ENCODE measurements around the gene RELA. TPM values are rescaled to one million over a fixed set of nuclear protein-coding genes. Genes with fewer than 3 reads are reported as not detected.
"Not testable (repeated sequence)": the region's sequence is repeated elsewhere in the genome, so short reads cannot be mapped to it uniquely, and the experiment has no call there.

Gene RELA
- 10 to 100 TPM; 87.3 to 89.7 TPM for total RNA-seq
- polyA plus RNA-seq = 76.0 TPM

DNA sequence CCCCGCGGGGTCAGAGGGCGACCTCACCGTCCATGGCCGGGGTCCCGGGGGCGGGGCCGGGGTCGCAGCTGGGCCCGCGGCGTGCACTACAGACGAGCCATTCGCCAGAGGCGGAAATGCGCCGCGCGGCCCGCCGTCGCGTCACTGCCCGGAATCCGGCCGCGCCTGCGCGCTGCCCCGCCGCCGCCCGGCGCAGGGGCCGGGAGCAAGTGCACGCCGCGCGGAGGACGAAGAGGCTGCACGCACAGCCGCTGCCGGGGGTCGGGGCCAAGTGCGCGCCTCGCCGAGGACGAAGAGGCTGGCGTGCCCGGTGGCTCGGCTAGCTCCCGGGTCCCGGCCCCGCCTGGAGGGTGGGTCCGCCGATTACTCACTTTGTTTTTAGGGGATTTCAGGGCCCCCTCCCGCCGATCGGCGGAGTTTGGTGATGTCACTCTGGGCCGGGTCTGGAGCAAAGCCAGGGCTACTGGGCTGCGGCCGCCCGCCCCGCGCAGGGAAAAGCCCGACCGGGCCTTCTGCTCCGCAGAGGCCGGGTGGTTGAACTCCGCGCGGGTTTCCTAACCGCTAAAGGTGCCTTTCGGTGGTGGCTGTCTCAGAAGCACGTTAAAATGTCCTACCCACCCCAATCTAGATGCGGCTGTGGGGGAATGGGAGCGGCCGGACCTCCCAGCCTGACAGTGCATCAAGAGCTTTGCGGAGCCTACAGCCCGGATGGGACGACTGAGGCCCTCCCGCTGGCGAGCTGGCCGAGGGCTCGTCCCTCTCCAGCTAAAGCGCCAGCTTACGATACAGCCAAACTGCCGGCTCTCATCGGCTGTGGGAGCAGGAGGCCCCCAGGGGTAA lies at the start of gene RELA:
RELA (minus strand) TSS at position 118 of the 840 bp plus-strand sequence; CDS start at position 34, 84 bp downstream.
- Mint-ChIP-seq H3K9me3 (no peaks in the 10 kb centered on the region), H3K4me3 (peak within 1 kb of the TSS; percentile 88 to 97 (median 90)), H3K36me3 (peaks cover 11 to 45% (median 14%) of the 10 kb centered on the region in 3 donors), H3K27me3 (no peaks in the 10 kb centered on the region), H3K4me1 (peaks cover 30 to 50% (median 30%) of the 10 kb centered on the region in 3 donors), H3K27ac (peak within 1 kb of the TSS; percentile 92 to 99 (median 98))
- ChIA-PET POLR2A (interaction anchor here (0.6 to 4.1 kb wide), 16 partner anchors 10 to 884 kb away, joined by 3 to 46 read pairs (median 4); partner anchors contain the start of genes AP5B1, FIBP, KAT5 and MALAT1), CTCF (interaction anchor here (0.8 to 2.6 kb wide), 9 partner anchors 10 to 227 kb away, joined by 3 to 9 read pairs (median 3); partner anchors contain the start of genes CCDC85B, MAP3K11 and PCNX3)
- peak within 1 kb of the TSS; percentile 97 for H3K27ac ChIP-seq (ENCODE audit: low read depth, low read length)
- H3K9me3 ChIP-seq (ENCODE audit: low read length) = no peaks in the 10 kb centered on the region
- peak; percentile 83 to 96 (median 88) for DNase-seq
- H3K4me1 ChIP-seq (ENCODE audit: insufficient read depth, low read length) = peaks cover 22% of the 10 kb centered on the region
- no peaks in the 10 kb centered on the region for H3K27me3 ChIP-seq (ENCODE audit: insufficient read depth, low read length, poor library complexity, severe bottlenecking)
- H3K36me3 ChIP-seq (ENCODE audit: insufficient read depth, low read length) = peaks cover 35% of the 10 kb centered on the region
- H3K4me3 ChIP-seq (ENCODE audit: low read length) = peak within 1 kb of the TSS; percentile 97

DNA sequence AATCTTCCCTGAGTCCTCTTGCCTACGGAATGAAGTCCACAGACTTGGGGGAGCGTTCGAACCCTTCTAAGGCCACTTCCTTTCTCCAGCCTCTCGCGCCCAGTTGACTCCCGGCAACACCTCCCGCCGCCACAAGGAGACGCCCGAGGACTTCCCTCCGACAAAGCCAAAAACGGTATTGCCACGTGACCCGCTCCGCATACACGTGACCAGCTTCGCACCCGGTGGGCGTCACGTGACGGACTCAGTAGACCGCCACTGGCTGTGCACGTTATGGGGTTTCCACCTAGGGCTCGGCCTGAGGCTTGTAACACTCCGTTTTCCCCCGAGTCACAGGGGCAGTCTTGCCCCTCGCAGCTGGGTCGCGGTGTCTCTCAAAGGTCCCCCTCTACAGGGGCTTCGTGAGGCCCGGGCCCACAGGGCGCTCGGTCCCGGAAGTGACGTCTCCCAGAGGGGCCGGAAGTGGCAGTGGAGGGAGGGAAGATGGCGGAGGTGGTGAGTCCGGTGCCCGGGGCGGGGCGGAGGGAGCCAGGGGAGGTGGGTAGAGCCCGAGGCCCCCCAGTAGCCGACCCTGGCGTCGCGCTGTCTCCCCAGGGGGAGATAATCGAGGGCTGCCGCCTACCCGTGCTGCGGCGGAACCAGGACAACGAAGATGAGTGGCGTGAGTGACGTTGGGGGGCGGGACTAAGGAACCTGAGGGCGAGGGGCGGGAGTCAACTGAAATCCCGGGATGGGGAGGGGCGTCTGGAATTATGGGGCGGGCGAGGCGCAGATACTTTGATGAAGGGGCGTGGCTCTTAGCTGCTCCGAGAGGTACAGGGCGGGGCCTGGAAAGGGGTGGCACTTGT lies 49.3 kb upstream of the RELA start, which contains the start of gene KAT5:
KAT5 (plus strand) TSS at position 468 of the 848 bp plus-strand sequence; CDS start at position 484, 16 bp downstream.
- POLR2A ChIA-PET = interaction anchor here (0.6 to 1.8 kb wide), 14 partner anchors 8 to 1405 kb away, joined by 3 to 19 read pairs (median 5); partner anchors contain the start of genes FIBP, RELA, RNASEH2C and SIPA1
- peak within 1 kb of the TSS; percentile 74 for H3K4me3 ChIP-seq (ENCODE audit: low read length)

DNA sequence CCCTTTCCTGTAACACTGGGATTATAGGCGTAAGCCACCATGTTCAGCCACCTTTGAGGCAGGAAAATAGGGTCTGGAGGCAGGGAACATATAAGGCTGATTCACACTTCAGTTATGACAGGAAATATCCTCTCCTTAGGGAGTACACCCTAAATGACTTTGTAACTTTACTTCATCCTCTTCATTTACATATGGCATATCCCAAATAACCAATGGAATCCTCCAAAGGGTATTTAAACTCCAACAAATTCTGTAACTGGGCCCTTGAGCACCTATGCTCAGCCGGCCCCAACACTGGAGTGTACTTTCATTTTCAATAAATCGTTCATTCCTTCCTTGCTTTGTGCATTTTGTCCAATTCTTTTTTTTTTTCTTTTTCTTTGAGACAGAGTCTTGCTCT lies 47.7 kb upstream of the RELA start:
- Histone ChIP-seq H3K9me3 (ENCODE audit: low read length) (no peaks in the 10 kb centered on the region), H3K27ac (ENCODE audit: low read depth, low read length) (no peak overlapping the region), H3K36me3 (ENCODE audit: insufficient read depth, low read length) (peaks cover 25% of the 10 kb centered on the region), H3K27me3 (ENCODE audit: insufficient read depth, low read length, poor library complexity, severe bottlenecking) (no peaks in the 10 kb centered on the region), H3K4me1 (ENCODE audit: insufficient read depth, low read length) (peaks cover 19% of the 10 kb centered on the region), H3K4me3 (ENCODE audit: low read length) (no peak overlapping the region)
- peaks cover 4 to 35% (median 8%) of the 10 kb centered on the region in 3 donors for H3K36me3 Mint-ChIP-seq
- no peak overlapping the region for H3K27ac Mint-ChIP-seq
- POLR2A ChIA-PET = no interaction called here
- H3K9me3 Mint-ChIP-seq = no peaks in the 10 kb centered on the region
- H3K27me3 Mint-ChIP-seq = no peaks in the 10 kb centered on the region
- DNase-seq = no peak
- H3K4me1 Mint-ChIP-seq = peaks cover 20 to 34% (median 21%) of the 10 kb centered on the region in 3 donors
- CTCF ChIA-PET = interaction anchor here (1.3 to 3.3 kb wide), 7 partner anchors 55 to 174 kb away, joined by 3 to 21 read pairs (median 16); partner anchors contain the start of genes AP5B1 and PCNX3
- peak overlapping the region in 2 of 7 donors; percentile 37 to 43 for H3K4me3 Mint-ChIP-seq

More for the DNA sequence above, 49.3 kb upstream of the RELA start, which contains the start of gene KAT5:
- Mint-ChIP-seq H3K36me3 (peaks cover 4 to 49% (median 8%) of the 10 kb centered on the region in 3 donors), H3K4me1 (peaks cover 20 to 32% (median 20%) of the 10 kb centered on the region in 3 donors), H3K4me3 (peak within 1 kb of the TSS; percentile 94 to 99 (median 96)), H3K27ac (peak within 1 kb of the TSS; percentile 98 to 100 (median 99)), H3K9me3 (no peaks in the 10 kb centered on the region), H3K27me3 (no peaks in the 10 kb centered on the region)
- peak within 1 kb of the TSS; percentile 94 for H3K27ac ChIP-seq (ENCODE audit: low read depth, low read length)
- peaks cover 19% of the 10 kb centered on the region for H3K4me1 ChIP-seq (ENCODE audit: insufficient read depth, low read length)
- peak; percentile 97 to 99 (median 98) for DNase-seq
- no peaks in the 10 kb centered on the region for H3K27me3 ChIP-seq (ENCODE audit: insufficient read depth, low read length, poor library complexity, severe bottlenecking)
- H3K36me3 ChIP-seq (ENCODE audit: insufficient read depth, low read length) = peaks cover 37% of the 10 kb centered on the region
- no peaks in the 10 kb centered on the region for H3K9me3 ChIP-seq (ENCODE audit: low read length)
- CTCF ChIA-PET = interaction anchor here (0.7 to 3.3 kb wide), 40 partner anchors 9 to 636 kb away, joined by 3 to 50 read pairs (median 4); partner anchors contain the start of genes AP5B1, B4GAT1, BANF1 and CATSPER1

DNA sequence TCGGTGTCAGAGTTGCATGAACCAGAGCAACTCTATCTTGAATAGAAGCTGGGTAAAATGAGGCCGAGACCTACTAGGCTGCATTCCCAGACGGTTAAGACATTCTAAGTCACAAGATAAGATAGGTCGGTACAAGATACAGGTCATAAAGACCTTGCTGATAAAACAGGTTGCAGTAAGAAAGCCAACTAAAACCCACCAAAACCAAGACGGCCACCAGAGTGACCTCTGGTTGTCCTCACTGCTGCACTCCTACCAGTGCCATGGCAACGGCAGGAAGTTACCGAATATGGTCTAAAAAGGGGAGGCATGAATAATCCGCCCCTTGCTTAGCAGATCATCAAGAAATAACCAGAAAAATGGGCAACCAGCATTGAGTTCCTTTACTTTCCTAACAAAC lies 46.9 kb upstream of the RELA start:
- no peaks in the 10 kb centered on the region for H3K9me3 ChIP-seq (ENCODE audit: low read length)
- peak overlapping the region in 2 of 8 donors; percentile 4 to 24 for H3K27ac Mint-ChIP-seq
- no peak for DNase-seq
- H3K36me3 Mint-ChIP-seq = peaks cover 0 to 28% (median 3%) of the 10 kb centered on the region in 3 donors
- no peaks in the 10 kb centered on the region for H3K27me3 Mint-ChIP-seq
- CTCF ChIA-PET = interaction anchor here (0.6 to 0.8 kb wide), 2 partner anchors 143 to 313 kb away, joined by 3 read pairs; no protein-coding TSS in a partner anchor
- no peaks in the 10 kb centered on the region for H3K27me3 ChIP-seq (ENCODE audit: insufficient read depth, low read length, poor library complexity, severe bottlenecking)
- peaks cover 19% of the 10 kb centered on the region for H3K4me1 ChIP-seq (ENCODE audit: insufficient read depth, low read length)
- peak overlapping the region in 2 of 7 donors; percentile 16 to 26 for H3K4me3 Mint-ChIP-seq
- H3K4me1 Mint-ChIP-seq = peaks cover 17 to 27% (median 18%) of the 10 kb centered on the region in 3 donors
- no peak overlapping the region for H3K27ac ChIP-seq (ENCODE audit: low read depth, low read length)
- no peaks in the 10 kb centered on the region for H3K9me3 Mint-ChIP-seq
- H3K4me3 ChIP-seq (ENCODE audit: low read length) = no peak overlapping the region
- peaks cover 18% of the 10 kb centered on the region for H3K36me3 ChIP-seq (ENCODE audit: insufficient read depth, low read length)
- POLR2A ChIA-PET = no interaction called here

DNA sequence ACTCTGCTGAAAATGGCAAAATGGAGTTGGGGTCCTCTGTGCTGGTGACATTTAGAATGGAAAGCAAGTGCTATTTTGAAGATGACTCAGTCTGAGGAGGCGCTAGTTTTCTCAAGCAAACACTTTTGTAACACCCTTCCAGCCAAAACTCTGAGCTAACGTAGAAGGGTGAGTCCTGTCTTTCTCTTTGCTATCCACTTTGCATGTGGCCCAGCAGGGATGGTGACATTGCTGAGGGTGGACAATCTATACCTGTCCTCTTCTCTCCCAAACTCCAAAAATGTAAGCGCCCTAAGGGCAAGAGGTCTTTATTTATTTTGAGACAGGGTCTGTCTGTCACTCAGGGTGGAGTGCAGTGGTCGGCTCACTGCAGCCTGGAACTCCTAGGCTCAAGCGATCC lies 45.7 kb upstream of the RELA start:
- H3K27ac Mint-ChIP-seq = peak overlapping the region in 1 of 8 donors; percentile 66

DNA sequence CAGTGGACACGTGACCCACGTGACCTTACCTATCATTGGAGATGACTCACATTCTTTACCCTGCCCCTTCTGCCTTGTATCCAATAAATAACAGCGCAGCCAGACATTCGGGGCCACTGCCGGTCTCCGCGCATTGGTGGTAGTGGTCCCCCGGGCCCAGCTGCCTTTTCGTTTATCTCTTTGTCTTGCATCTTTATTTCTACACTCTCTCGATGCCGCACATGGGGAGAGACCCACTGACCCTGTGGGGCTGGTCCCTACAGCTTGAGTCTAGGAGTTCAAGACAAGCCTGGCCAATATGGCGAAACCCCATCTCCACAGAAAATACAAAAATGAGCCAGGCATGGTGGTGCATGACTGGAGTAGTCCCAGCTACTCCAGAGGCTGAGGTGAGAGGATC lies 44.3 kb upstream of the RELA start:
- H3K9me3 Mint-ChIP-seq; H3K27me3 Mint-ChIP-seq; H3K27ac ChIP-seq (ENCODE audit: low read depth, low read length); H3K4me3 Mint-ChIP-seq; H3K27me3 ChIP-seq (ENCODE audit: insufficient read depth, low read length, poor library complexity, severe bottlenecking); H3K9me3 ChIP-seq (ENCODE audit: low read length); H3K36me3 ChIP-seq (ENCODE audit: insufficient read depth, low read length); H3K36me3 Mint-ChIP-seq; POLR2A ChIA-PET; DNase-seq; H3K4me1 ChIP-seq (ENCODE audit: insufficient read depth, low read length); H3K4me3 ChIP-seq (ENCODE audit: low read length): not testable (repeated sequence)
- CTCF ChIA-PET = interaction anchor here (1.1 to 3.8 kb wide), 4 partner anchors 81 to 154 kb away, joined by 4 to 18 read pairs (median 6); no protein-coding TSS in a partner anchor
- Mint-ChIP-seq H3K4me1 (peaks cover 7 to 11% (median 11%) of the 10 kb centered on the region in 3 donors), H3K27ac (peak overlapping the region in 3 of 8 donors; percentile 23 to 77 (median 74))

More for the DNA sequence above, 45.7 kb upstream of the RELA start:
- H3K9me3 ChIP-seq (ENCODE audit: low read length) = no peaks in the 10 kb centered on the region
- Mint-ChIP-seq H3K36me3 (peaks cover 0 to 17% (median 0%) of the 10 kb centered on the region in 3 donors), H3K9me3 (no peaks in the 10 kb centered on the region), H3K27me3 (peaks cover 3% of the 10 kb centered on the region in 2 donors), H3K4me3 (peak overlapping the region in 1 of 7 donors; percentile 42), H3K4me1 (peaks cover 12 to 19% (median 17%) of the 10 kb centered on the region in 3 donors)
- H3K27ac ChIP-seq (ENCODE audit: low read depth, low read length) = no peak overlapping the region
- no peak for DNase-seq
- peaks cover 6% of the 10 kb centered on the region for H3K36me3 ChIP-seq (ENCODE audit: insufficient read depth, low read length)
- CTCF ChIA-PET = interaction anchor here (2.0 kb wide), 1 partner anchor 109 kb away, joined by 7 read pairs; no protein-coding TSS in a partner anchor
- POLR2A ChIA-PET = no interaction called here
- peaks cover 16% of the 10 kb centered on the region for H3K4me1 ChIP-seq (ENCODE audit: insufficient read depth, low read length)
- H3K27me3 ChIP-seq (ENCODE audit: insufficient read depth, low read length, poor library complexity, severe bottlenecking) = no peaks in the 10 kb centered on the region
- no peak overlapping the region for H3K4me3 ChIP-seq (ENCODE audit: low read length)

DNA sequence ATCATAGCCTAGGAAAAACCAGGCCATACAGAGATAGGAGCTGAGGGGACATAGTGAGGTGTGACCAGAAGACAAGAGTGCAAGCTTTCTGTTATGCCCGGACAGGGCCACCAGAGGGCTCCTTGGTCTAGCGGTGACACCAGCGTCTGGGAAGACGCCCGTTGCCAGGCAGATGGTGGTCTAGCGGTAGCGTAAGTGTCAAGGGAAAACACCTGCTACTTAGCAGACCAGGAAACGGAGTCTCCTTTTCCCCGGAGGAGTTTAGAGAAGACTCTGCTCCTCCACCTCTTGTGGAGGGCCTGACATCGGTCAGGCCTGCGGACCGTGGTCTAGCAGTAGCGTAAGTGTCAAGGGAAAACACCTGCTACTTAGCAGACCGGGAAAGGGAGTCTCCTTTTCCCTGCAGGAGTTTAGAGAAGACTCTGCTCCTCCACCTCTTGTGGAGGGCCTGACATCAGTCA lies 43.6 kb upstream of the RELA start:
- H3K36me3 ChIP-seq (ENCODE audit: insufficient read depth, low read length); H3K9me3 Mint-ChIP-seq; H3K27me3 Mint-ChIP-seq; H3K27ac ChIP-seq (ENCODE audit: low read depth, low read length); H3K9me3 ChIP-seq (ENCODE audit: low read length); H3K4me1 Mint-ChIP-seq; H3K27me3 ChIP-seq (ENCODE audit: insufficient read depth, low read length, poor library complexity, severe bottlenecking); H3K4me3 ChIP-seq (ENCODE audit: low read length); H3K36me3 Mint-ChIP-seq; H3K4me1 ChIP-seq (ENCODE audit: insufficient read depth, low read length); POLR2A ChIA-PET: not testable (repeated sequence)
- peak; percentile 52 to 84 (median 70) for DNase-seq
- CTCF ChIA-PET = interaction anchor here (0.6 to 3.8 kb wide), 8 partner anchors 22 to 184 kb away, joined by 3 to 18 read pairs (median 4); partner anchors contain the start of gene CCDC85B
- H3K4me3 Mint-ChIP-seq = peak overlapping the region in 2 of 7 donors; percentile 36 to 51
- peak overlapping the region in 3 of 8 donors; percentile 22 to 79 (median 63) for H3K27ac Mint-ChIP-seq

Data from CD8-positive, alpha-beta memory T cell (primary cell).